GM21576 (cell line): Measurements from ENCODE around the gene B4GALNT1.
A peak's percentile ranks its signal among the peaks of the same experiment; 100 is the strongest.
"Not testable (repeated sequence)": the region's sequence is repeated elsewhere in the genome, so short reads cannot be mapped to it uniquely, and the experiment has no call there.

ENCODE experiments used
- ATAC-seq: cut with Tn5 transposase; IDR thresholded peaks from one replicate; pipeline ENCODE4 v1.9.1; 2021; ENCODE audit warnings: mild to moderate bottlenecking, moderate library complexity; ENCODE audit not compliant: unreplicated experiment

The B4GALNT1 gene

DNA sequence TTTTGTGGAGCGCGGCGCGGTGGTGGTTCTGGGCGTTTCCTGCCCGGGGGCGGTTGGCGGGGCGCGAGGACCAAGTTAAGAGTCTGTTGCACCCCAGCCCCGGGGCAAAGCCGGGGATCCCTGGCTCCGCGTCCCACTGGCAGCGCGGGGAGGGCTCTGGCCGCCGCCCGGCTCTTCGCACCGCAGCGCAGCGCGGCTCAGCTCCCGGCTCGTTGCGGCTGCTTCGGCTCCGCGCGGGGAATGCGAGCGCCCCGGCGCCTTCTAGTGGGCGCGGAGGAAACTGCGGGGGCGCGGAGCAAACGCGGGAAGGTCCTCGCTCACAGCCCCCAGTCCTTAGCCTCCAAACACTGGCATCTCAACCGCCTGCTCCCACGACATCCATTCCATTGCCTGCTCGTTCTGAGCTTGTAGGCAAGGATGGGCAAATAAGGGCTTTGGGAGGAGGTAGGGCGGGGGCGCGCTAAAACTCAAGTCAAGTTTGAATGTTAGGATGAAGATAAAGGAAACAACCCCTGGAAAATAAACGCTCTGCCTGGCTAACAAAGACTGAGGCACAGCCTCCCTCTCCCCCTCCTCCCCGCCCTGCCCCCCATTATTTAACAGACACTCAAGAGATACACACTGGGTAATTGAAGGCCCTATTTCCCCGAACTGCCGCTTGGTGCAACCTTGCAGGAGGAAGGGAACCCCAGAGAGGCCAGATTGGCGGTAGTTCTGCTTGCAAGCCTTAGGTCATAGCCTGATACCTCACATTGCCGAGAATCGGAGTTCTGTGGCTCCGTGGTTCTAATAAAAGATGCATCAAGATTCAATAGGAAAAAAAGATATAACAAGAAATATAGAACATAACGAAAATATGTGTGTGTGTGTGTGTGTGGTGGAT is at the start of gene B4GALNT1:
Gene B4GALNT1 (minus strand): TSS at position 244 of the 883 bp plus-strand sequence. CDS start 1,069 bp downstream, outside the sequence.
- ATAC-seq = peak; percentile 66

DNA sequence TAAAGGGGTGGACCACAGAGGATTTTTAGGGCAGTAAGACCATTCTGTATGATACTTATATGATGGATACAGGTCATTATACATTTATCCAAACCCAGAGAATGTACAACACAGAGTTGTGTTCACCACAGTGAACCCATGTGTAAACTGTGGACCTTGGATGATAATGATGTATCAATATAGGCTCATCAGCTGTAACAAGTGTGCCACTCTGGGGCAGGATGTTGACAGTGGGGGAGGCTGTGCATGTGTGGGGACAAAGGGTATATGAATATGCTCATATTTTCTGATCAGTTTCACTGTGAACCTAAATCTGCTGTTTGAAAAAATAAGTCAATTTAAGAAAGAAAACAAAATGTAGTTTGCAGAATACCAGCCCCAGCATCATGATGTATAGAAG is 46.7 kb upstream of the B4GALNT1 start:
- no peak for ATAC-seq

DNA sequence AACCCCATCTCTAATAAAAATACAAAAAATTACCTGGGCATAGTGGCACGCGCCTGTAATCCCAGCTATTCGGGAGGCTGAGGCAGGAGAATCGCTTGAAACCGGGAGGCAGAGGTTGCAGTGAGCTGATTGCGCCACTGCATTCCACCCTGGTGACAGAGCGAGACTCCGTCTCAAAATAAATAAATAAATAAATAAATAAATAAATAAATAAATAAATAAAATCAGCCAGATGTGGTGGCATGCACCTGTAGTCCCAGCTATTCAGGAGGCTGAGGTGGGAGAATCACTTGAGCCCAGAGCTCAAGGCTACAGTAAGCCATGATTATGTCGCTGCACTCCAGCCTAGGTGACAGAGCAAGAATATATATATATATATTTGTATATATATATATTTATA is 44.9 kb upstream of the B4GALNT1 start:
- ATAC-seq = not testable (repeated sequence)

DNA sequence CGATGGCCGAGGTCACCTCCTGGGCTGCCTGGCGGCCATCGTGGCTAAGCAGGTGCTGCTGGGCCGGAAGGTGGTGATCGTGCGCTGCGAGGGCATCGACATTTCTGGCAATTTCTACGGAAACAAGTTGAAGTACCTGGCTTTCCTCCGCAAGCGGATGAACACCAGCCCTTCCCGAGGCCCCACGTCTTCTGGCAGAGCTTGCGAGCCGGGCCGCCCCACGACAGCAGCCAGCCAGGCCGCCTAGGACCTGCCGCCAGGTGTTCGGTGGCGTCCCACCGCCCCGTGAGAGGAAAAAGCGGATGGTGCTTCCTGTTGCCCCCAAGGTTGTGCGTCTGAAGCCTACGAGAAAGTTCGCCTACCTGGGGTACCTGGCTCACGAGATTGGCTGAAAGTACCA is 41.7 kb upstream of the B4GALNT1 start:
- no peak for ATAC-seq

DNA sequence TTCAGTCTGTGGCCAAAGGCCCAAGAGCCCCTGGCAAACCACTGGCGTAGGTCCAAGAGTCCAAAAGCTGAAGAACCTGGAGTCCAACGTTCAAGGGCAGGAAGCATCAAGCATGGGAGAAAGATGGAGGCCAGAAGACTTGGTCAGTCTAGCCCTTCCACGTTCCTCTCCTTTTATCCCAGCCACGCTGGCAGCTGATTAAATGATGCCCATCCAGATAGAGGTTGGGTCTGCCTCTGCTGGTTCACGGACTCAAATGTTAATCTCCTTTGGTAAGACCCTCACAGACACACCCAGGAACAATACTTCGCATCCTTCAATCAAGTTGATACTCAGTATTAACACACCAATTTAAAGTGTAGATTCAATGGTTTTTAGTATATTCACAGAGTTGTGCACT is 39.8 kb upstream of the B4GALNT1 start:
- ATAC-seq = no peak

GRCh38 chr12:57671811-57672210 is 38.8 kb upstream of the B4GALNT1 start:
- ATAC-seq = not testable (repeated sequence)

DNA sequence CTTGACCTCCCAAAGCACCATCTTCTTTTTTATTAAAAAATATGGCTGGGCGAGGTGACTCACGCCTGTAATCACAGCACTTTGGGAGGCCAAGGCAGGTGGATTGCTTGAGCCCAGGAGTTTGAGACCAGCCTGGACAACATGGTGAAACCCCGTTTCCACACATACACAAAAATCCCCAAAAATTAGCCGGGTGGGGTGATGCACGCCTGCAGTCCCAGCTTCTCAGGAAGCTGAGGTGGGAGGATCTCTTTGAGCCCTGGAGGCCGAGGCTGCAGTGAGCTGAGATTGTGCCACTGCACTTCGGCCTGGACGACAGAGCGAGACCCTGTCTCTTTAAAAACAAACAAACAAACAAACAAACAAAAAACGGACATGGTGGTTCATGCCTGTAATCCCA is 36.7 kb upstream of the B4GALNT1 start:
- ATAC-seq = not testable (repeated sequence)

DNA sequence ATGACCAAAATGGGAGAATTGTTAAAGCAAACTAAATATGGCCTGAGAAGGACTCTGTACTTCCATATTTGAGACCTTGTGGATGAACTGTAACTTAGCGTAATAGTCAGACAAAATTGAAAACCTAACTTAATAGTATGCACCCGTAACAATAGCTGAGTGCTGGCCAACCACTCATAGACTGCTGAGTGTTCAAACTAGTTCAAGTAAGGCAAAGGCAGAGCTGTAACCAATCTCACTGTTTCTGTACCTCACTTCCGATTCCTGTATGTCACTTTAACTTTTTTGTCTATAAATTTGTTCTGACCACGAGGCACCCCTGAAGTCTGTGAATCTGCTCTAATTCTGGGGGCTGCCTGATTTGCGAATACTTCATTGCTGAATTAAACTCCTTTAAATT is 33.9 kb upstream of the B4GALNT1 start:
- no peak for ATAC-seq

- not testable (repeated sequence) for ATAC-seq
Observed at GRCh38 chr12:57665066-57665820, 32.2 kb upstream of the B4GALNT1 start.

- no peak for ATAC-seq
Observed at GRCh38 chr12:57661376-57661775, 28.4 kb upstream of the B4GALNT1 start.

DNA sequence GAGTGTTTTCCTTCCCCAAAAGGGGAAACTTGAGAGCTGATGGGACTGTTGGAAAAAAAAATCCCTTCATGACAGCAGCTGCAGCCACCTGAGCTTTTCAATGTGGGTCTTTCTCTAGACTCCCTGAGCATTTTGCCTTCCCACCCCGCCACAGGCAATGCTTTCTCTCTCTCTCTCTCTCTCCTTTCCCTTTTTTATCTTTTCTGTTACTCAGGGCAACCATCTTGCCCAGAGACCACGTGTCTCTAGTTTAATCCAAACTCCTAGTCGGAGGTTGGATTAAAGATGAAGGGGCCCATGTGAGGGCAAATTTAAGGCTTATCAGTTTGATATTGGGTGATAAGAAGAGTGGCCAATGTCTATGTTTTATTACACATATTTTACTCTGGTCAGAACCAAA is 25.9 kb upstream of the B4GALNT1 start:
- ATAC-seq = no peak

DNA sequence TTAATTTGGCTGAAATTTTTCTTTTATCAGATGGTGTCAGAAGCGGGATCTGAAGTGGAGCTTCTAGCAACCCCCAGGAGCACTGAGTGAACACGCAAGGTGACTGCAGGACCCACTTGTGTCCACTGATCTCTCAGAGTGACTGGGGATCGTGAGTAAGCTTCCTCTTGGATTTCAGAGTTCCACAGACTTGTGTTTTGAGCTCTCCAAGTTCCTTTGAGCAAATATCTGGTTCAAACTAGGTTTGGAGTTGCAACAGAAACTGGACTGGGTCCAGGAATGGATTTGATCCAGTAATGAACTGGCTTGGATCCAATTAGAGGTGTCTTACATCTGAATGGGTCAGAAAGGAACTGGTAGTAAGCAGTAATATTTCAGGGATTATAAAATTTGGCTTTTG is 24.7 kb upstream of the B4GALNT1 start:
- no peak for ATAC-seq

GRCh38 chr12:57656408-57656807 is 23.4 kb upstream of the B4GALNT1 start:
- ATAC-seq = not testable (repeated sequence)

GRCh38 chr12:57655541-57656240 is 22.7 kb upstream of the B4GALNT1 start:
- no peak for ATAC-seq

GRCh38 chr12:57654042-57654441 is 21.0 kb upstream of the B4GALNT1 start:
- no peak for ATAC-seq

DNA sequence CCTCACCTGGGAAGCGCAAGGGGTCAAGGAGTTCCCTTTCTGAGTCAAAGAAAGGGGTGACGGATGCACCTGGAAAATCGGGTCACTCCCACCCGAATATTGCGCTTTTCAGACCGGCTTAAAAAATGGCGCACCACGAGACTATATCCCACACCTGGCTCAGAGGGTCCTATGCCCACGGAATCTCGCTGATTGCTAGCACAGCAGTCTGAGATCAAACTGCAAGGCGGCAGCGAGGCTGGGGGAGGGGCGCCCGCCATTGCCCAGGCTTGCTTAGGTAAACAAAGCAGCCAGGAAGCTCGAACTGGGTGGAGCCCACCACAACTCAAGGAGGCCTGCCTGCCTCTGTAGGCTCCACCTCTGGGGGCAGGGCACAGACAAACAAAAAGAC is 13.7 kb upstream of the B4GALNT1 start:
- ATAC-seq = not testable (repeated sequence)

- not testable (repeated sequence) for ATAC-seq
Observed at GRCh38 chr12:57645990-57646658, 13.1 kb upstream of the B4GALNT1 start.

DNA sequence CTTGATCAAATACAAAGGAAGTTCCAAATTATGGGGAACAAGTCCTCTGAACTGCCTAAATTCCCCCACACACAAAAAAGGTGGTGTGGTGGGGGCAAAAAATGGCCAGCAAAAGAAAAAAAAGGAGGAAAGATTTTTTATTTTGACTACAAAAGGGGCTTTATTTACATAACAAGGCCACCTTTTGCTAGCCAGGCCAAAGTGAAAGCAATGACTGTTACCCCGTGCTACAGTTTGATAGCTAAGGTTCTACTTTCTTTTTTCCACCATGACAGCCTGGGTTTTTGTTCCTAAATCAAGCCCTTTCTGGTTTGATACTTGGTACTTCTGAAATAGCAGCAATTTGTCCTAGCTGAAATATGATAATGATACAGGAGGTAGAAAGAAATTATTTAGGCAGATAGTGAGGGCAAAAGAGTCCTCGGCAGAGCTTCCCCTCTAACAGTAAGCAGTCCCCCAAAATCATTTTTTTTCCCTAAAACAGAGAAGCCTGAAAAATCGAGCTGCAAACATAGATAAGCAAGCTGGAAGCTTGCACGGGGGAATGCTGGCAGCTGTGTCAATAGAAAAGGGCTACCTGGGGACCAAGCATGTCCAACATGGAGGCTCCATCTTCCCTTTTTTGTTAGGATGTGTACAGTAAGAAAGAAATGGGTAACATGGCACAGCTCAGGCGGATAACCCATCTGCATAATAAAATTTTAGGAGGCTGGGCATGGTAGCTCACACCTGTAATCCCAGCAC is 8.9 kb upstream of the B4GALNT1 start:
- ATAC-seq = no peak

- ATAC-seq = no peak
Observed at GRCh38 chr12:57640175-57641042, 7.4 kb upstream of the B4GALNT1 start.
